Measurements from ENCODE around the gene DNAJC6. TPM values are rescaled to one million over a fixed set of nuclear protein-coding genes. Genes with fewer than 3 reads are reported as not detected.

DNAJC6 gene
- total and polyA plus RNA-seq, 12 donors, result 0.88 to 10.5 (median 5.2) TPM

- H3K4me3 ChIP-seq, result no peak overlapping the region
- DNase-seq, result no peak
- no peaks in the 10 kb centered on the region for H3K9me3 ChIP-seq
- no peak for ATAC-seq
- TF ChIP-seq, protein P1, sequence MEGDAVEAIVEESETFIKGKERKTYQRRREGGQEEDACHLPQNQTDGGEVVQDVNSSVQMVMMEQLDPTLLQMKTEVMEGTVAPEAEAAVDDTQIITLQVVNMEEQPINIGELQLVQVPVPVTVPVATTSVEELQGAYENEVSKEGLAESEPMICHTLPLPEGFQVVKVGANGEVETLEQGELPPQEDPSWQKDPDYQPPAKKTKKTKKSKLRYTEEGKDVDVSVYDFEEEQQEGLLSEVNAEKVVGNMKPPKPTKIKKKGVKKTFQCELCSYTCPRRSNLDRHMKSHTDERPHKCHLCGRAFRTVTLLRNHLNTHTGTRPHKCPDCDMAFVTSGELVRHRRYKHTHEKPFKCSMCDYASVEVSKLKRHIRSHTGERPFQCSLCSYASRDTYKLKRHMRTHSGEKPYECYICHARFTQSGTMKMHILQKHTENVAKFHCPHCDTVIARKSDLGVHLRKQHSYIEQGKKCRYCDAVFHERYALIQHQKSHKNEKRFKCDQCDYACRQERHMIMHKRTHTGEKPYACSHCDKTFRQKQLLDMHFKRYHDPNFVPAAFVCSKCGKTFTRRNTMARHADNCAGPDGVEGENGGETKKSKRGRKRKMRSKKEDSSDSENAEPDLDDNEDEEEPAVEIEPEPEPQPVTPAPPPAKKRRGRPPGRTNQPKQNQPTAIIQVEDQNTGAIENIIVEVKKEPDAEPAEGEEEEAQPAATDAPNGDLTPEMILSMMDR (IDR thresholded peaks at IDR 0.05), result no peak
- H3K4me1 ChIP-seq, result no peaks in the 10 kb centered on the region
- WGBS, 2 donors, result 97% methylated on average over 1 of the region's 1 CpG
- intact Hi-C loops (cut with DNase I), result no loop called here
- H3K36me3 ChIP-seq, result no peaks in the 10 kb centered on the region
- no peak overlapping the region for H3K27ac ChIP-seq
- H3K27me3 ChIP-seq, result no peaks in the 10 kb centered on the region
These were observed 133.1 kb downstream of the DNAJC6 start for GRCh38 chr1:65442442-65442841.

DNA sequence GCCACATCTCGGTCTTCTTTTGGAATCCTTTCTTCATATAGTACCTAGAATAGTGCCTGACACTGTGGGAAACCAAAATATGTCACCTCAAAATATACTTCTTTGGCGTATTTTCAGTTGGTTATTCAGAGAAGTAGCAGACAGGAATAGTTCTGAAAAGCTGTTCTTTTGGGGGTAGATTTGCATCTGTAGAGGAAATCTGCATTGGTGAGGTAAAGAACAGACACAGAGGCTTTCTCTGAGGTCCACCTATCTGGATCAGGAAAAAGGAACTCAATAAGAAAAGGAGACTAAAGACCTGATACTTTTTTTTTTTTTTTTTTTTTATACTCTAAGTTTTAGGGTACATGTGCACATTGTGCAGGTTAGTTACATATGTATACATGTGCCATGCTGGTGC, 134.3 kb downstream of the DNAJC6 start:
- DNase-seq (no peak), ATAC-seq (no peak)
- Histone ChIP-seq H3K36me3 (no peaks in the 10 kb centered on the region), H3K9me3 (no peaks in the 10 kb centered on the region), H3K4me3 (no peak overlapping the region), H3K4me1 (no peaks in the 10 kb centered on the region), H3K27me3 (no peaks in the 10 kb centered on the region), H3K27ac (no peak overlapping the region)
- 89 to 96% methylated on average over 2 of the region's 2 CpGs for WGBS, 2 donors
- TF ChIP-seq, protein P1 (IDR thresholded peaks at IDR 0.05), result no peak
- intact Hi-C loops (cut with DNase I), result no loop called here

- H3K27ac ChIP-seq, result no peak overlapping the region
- intact Hi-C loops (cut with DNase I), result no loop called here
- H3K4me1 ChIP-seq, result no peaks in the 10 kb centered on the region
- H3K4me3 ChIP-seq, result no peak overlapping the region
- H3K36me3 ChIP-seq, result no peaks in the 10 kb centered on the region
- WGBS, 2 donors, result 84 to 94% methylated on average over 4 to 5 of the region's 5 CpGs
- H3K9me3 ChIP-seq, result no peaks in the 10 kb centered on the region
- DNase-seq (no peak), ATAC-seq (no peak)
- H3K27me3 ChIP-seq, result no peaks in the 10 kb centered on the region
- TF ChIP-seq, protein P1 (IDR thresholded peaks at IDR 0.05), result no peak
These were observed 134.8 kb downstream of the DNAJC6 start for GRCh38 chr1:65444128-65444640.

DNA sequence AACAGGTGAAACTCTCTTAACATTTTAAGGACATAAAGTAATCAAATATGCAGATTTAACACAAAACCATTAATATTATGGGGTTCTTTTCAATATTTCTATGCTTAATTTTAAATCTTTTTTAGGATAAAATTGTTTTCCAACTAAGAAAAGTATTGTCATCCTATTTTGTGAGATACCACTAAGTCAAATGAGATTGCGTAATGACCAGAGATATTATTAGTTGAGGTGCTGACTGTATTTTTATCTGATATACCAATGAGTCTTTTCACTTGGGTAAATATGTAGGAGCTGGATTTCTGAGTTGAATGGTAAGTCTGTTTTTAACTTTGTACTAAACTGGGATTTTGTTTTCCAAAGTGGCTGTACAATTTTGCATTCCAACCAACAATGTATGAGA, 136.5 kb downstream of the DNAJC6 start:
- Histone ChIP-seq H3K27me3 (no peaks in the 10 kb centered on the region), H3K4me1 (no peaks in the 10 kb centered on the region), H3K36me3 (no peaks in the 10 kb centered on the region), H3K9me3 (no peaks in the 10 kb centered on the region), H3K27ac (no peak overlapping the region), H3K4me3 (no peak overlapping the region)
- intact Hi-C loops (cut with DNase I), result no loop called here
- WGBS, 2 donors, result 97 to 98% methylated on average over 1 of the region's 1 CpG
- TF ChIP-seq, protein P1 (IDR thresholded peaks at IDR 0.05), result no peak
- ATAC-seq, result no peak
- DNase-seq, result no peak

Data from heart right ventricle (tissue), 16 donors.